Type B pancreatic cell (in vitro differentiated cells): ENCODE data around the gene OR5AR1. TPM values are rescaled to one million over a fixed set of nuclear protein-coding genes. Genes with fewer than 3 reads are reported as not detected.

Experiments used
- DNase-seq: peaks from one replicate; pipeline ENCODE4 v3.0.0; 2021; ENCODE audit warnings: mixed read lengths; ENCODE audit not compliant: unreplicated experiment; ENCODE audit errors: extremely low spot score
- H3K27ac Mint-ChIP-seq: 2 replicates; pipeline ENCODE4 v1.8.0; 2021; ENCODE audit warnings: mild to moderate bottlenecking, mixed read lengths
- H3K27me3 Mint-ChIP-seq: 2 replicates; pipeline ENCODE4 v1.8.0; 2021; ENCODE audit warnings: mixed read lengths
- H3K36me3 Mint-ChIP-seq: 2 replicates; pipeline ENCODE4 v1.8.0; 2021; ENCODE audit warnings: mixed read lengths
- H3K4me1 Mint-ChIP-seq: one replicate; pipeline ENCODE4 v1.8.0; 2021; ENCODE audit warnings: mixed read lengths; ENCODE audit not compliant: unreplicated experiment
- H3K4me3 Mint-ChIP-seq: 2 replicates; pipeline ENCODE4 v1.8.0; 2021; ENCODE audit warnings: mild to moderate bottlenecking, mixed read lengths
- H3K9me3 Mint-ChIP-seq: 2 replicates; pipeline ENCODE4 v1.8.0; 2021; ENCODE audit warnings: mixed read lengths
- CTCF ChIP-seq: fragments of 200-600 bp; sonication (generic); conservative IDR thresholded peaks from 2 replicates; pipeline ENCODE4 v1.5.0; 2021; ENCODE audit warnings: antibody characterized with exemption, mild to moderate bottlenecking
- total RNA-seq: library from RNA; stranded (reverse); gene quantifications from 2 replicates; pipeline ENCODE4 v1.2.1, GENCODE V29; 2021; ENCODE audit warnings: low replicate concordance

The OR5AR1 gene
- total RNA-seq, 1 donor from 2014 or later: not detected

GRCh38 chr11:56714206-56714605 is 50.7 kb downstream of the OR5AR1 start:
- Mint-ChIP-seq H3K4me3 (no peak overlapping the region), H3K27ac (no peak overlapping the region), H3K4me1 (no peaks in the 10 kb centered on the region), H3K36me3 (no peaks in the 10 kb centered on the region), H3K9me3 (no peaks in the 10 kb centered on the region), H3K27me3 (no peaks in the 10 kb centered on the region)
- no peak for TF ChIP-seq CTCF
- no peak for DNase-seq

Other genes starting within 250 kb of the OR5AR1 start
- not detected in 2 replicates for gene OR5M3, start 190.3 kb upstream of the OR5AR1 start, total RNA-seq
- not detected in 2 replicates for gene OR5M8, start 172.3 kb upstream of the OR5AR1 start, total RNA-seq
- gene OR5M11, start 120.4 kb upstream of the OR5AR1 start, total RNA-seq: not detected in 2 replicates
- not detected in 2 replicates for gene OR5M10, start 86.0 kb upstream of the OR5AR1 start, total RNA-seq
- gene OR5M1, start 48.8 kb upstream of the OR5AR1 start, total RNA-seq: not detected in 2 replicates
- gene OR5AP2, start 21.2 kb upstream of the OR5AR1 start, total RNA-seq: not detected in 2 replicates
- not detected in 2 replicates for gene OR9G1, start 35.4 kb downstream of the OR5AR1 start, total RNA-seq
- not detected in 2 replicates for gene OR9G4, start 85.0 kb downstream of the OR5AR1 start, total RNA-seq